Ovary (tissue), 9 donors: Measurements from ENCODE around the gene ITGB5. TPM values are rescaled to one million over a fixed set of nuclear protein-coding genes. Genes with fewer than 3 reads are reported as not detected.

Experiments used
- DNase-seq, 5 donors: peaks; one replicate each; pipeline ENCODE4 v3.0.0-alpha.2; 2019 to 2020
- H3K27ac ChIP-seq, 2 donors: fragments of 200-600 bp; one replicate each; pipeline versions ENCODE4 v1.5.1 to v1.8.0; 2019 to 2022
- H3K27me3 ChIP-seq: fragments of 200-600 bp; one replicate; pipeline ENCODE4 v1.8.0; 2022
- H3K36me3 ChIP-seq: fragments of 200-600 bp; sonication (generic); one replicate; pipeline ENCODE4 v1.5.1; 2019
- H3K4me1 ChIP-seq: one replicate; pipeline ENCODE4 v1.8.1; 2013; ENCODE audit warnings: mild to moderate bottlenecking, moderate library complexity; ENCODE audit not compliant: insufficient read depth
- H3K4me3 ChIP-seq: fragments of 200-600 bp; sonication (generic); one replicate; pipeline ENCODE4 v1.5.1; 2017
- H3K9me3 ChIP-seq, 2 donors: fragments of 200-600 bp in 1 of 2; sonication (generic) in 1 of 2; one replicate each; pipeline versions ENCODE4 v1.5.1 to v1.8.1; 2013 to 2019; ENCODE audit warnings: mild to moderate bottlenecking in 1 of 2, moderate library complexity in 1 of 2
- CTCF ChIP-seq, 3 donors: fragments of 450-650 bp in 2 of 3; fragments of 200-600 bp in 1 of 3; IDR thresholded peaks; one replicate each; pipeline versions ENCODE4 v1.5.1 to v1.8.0; 2016 to 2022; ENCODE audit warnings: antibody characterized with exemption in 3 of 3, mild to moderate bottlenecking in 1 of 3
- EP300 ChIP-seq: sonication (generic); formaldehyde crosslinking; IDR thresholded peaks from one replicate; pipeline ENCODE4 v1.6.1; 2017; ENCODE audit warnings: antibody characterized with exemption
- POLR2A ChIP-seq: fragments of 450-650 bp; IDR thresholded peaks from one replicate; pipeline ENCODE4 v1.6.1; 2017; ENCODE audit warnings: antibody characterized with exemption, mild to moderate bottlenecking, moderate library complexity
- WGBS, 3 donors: extraction: QIAGEN DNeasy Blood & Tissue Kit in 1 of 3; methylation state at CpG; one replicate each; pipeline versions ENCODE4 v1.1.5 to v1.1.7; 2013 to 2017; 5-methylcytosine and 5-hydroxymethylcytosine counted together
- intact Hi-C, 4 donors: fragments of 100-400 bp; cut with DNase I; formaldehyde crosslinking; loops; one replicate each; pipeline versions ENCODE4 v1.11.0 to v1.15.1; 2022 to 2023
- polyA plus RNA-seq, 2 donors: library from polyadenylated mRNA; stranded (reverse); fragments of 200-250 nt in 1 of 2; fragments of 350-450 nt in 1 of 2; fragmentation: Illumina TruSeq in 1 of 2; extraction: RNeasy Lipid Tissue Mini Kit (QIAGEN cat#74804) in 1 of 2; gene quantifications; one replicate each; pipeline ENCODE4 v1.2.3, GENCODE V29; 2013 to 2014
- total RNA-seq, 7 donors: library from RNA; depleted of rRNA in 2 of 7; stranded (reverse); fragments of >200 nt in 2 of 7; fragmentation: NEBNext Ultra II Directional in 3 of 7; extraction: Animal tissue kit (Norgen Biotek cat#: 25700) in 3 of 7; gene quantifications; one replicate each; pipeline versions ENCODE4 v1.1.0 to v1.2.4, GENCODE V29; 2016 to 2023
- donor health status: DM: no; HTN: no; CAD: no; lungs with moderate emphysema.
- donor health status: DM: no; HTN: no; CAD: no.
- donor health status: Bipolar disorder and iron deficiency.
- donor health status: DM: yes; HTN: yes; CAD: no.
- donor health status: DM: no; HTN: no; CAD: no.
- donor health status: DM: yes; HTN: yes; CAD: no.

The ITGB5 gene
- total and polyA plus RNA-seq, 9 donors = 31.0 to 109 (median 38.0) TPM

DNA sequence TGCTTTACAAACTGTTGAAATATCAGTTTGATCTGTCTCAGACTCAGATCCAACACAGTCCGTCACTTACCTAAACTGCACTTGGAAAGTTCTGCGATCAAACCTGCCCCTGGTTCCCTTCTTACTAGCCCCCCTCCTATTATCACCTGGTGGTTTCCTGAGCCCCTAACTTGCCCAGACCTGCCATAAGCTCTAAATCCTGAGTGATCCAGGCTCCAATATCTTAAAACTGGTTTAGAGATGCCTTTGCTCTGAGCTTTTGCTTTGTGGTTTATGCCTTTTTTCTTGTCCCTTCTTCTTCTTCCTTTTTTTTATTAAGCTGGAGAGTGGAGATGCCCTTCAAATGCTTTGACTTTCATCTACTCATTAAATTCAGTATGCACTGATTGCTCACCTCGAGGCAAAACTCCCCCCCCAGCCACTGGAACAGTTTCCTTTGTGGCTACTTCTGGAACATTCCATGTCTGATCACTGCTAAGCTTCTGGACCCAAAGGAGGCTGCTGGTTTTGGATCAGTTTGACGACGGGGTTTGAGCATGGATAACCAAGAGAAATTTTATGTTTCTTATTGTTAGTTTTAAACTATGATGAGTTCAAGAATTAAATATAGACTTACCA, 3.5 kb upstream of the ITGB5 start:
- intact Hi-C loops = no loop called here
- no peak overlapping the region for H3K27ac ChIP-seq

DNA sequence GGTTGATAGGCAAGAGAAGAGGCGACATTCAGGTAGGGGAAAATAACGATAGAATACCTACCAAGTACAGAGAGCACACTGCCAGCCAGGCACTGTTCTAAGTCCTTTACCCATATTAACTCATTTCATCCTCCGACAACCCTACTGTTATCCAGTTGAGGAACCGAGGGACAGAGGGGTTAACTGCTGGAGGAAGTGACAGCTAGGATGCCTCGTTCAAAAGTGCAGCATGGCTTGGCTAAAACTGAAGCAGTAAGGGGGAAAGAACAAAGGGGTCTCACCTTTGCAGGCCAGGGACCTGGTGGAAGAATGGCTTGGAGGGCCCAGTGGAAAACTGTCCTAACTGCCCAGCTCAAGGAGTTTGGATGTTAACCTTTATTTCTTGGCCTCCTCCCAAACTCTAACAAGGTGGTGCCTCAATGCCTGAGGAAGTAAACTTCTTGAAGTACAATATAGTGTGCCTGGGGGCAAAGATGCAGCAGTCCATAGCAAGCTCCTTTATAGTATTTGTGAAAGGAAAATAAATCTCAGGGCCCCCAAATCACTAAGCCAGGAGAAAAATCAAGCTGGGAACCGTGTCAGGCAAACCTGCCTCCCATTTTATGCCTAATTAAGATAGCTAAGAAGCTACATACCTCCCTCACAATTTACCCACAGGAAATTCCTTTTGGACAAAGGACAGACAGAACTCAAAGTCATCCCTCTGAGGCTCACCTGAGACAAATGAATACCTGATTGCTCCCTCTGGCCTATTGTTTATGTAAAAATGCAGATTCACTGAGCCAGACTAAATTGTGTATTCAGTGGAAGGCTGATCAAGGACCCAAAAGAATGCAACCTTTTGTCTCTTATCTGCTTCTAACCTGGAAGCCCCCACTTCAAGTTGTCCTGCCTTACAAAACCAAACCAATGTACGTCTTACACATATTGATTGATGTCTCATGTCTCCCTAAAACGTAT, 1.6 kb upstream of the ITGB5 start:
- no peak for TF ChIP-seq POLR2A
- TF ChIP-seq CTCF (IDR thresholded peaks at IDR 0.05) = no peak
- TF ChIP-seq EP300 = no peak
- H3K4me3 ChIP-seq = no peak overlapping the region
- intact Hi-C loops = loop anchor here in 3 of 4 donors (5.0 kb wide), 4 partner anchors 46 to 126 kb away; no protein-coding TSS in a partner anchor
- 81 to 85% (median 81%) methylated on average over 8 of the region's 8 CpGs for WGBS, 3 donors
- H3K4me1 ChIP-seq = peaks cover 4% of the 10 kb centered on the region
- no peaks in the 10 kb centered on the region for H3K27me3 ChIP-seq
- no peak for DNase-seq
- no peaks in the 10 kb centered on the region for H3K9me3 ChIP-seq
- no peak overlapping the region for H3K27ac ChIP-seq
- no peaks in the 10 kb centered on the region for H3K36me3 ChIP-seq

More for the DNA sequence above, 3.5 kb upstream of the ITGB5 start:
- no peak overlapping the region for H3K4me3 ChIP-seq
- DNase-seq = no peak
- TF ChIP-seq CTCF (IDR thresholded peaks at IDR 0.05) (no peak), POLR2A (no peak), EP300 (no peak)
- no peaks in the 10 kb centered on the region for H3K36me3 ChIP-seq
- WGBS, 3 donors = 84 to 88% (median 85%) methylated on average over 5 of the region's 5 CpGs
- H3K9me3 ChIP-seq = no peaks in the 10 kb centered on the region
- H3K27me3 ChIP-seq = no peaks in the 10 kb centered on the region
- H3K4me1 ChIP-seq = peaks cover 4% of the 10 kb centered on the region

- no peak overlapping the region for H3K27ac ChIP-seq
- intact Hi-C loops = loop anchor here in 3 of 4 donors (5.0 kb wide), 4 partner anchors 46 to 126 kb away; no protein-coding TSS in a partner anchor
- no peaks in the 10 kb centered on the region for H3K9me3 ChIP-seq
- peak overlapping the region; percentile 90 for H3K4me3 ChIP-seq
- H3K27me3 ChIP-seq = no peaks in the 10 kb centered on the region
- no peaks in the 10 kb centered on the region for H3K36me3 ChIP-seq
- no peak for DNase-seq
- WGBS, 3 donors = 86 to 88% (median 88%) methylated on average over 11 of the region's 11 CpGs
- TF ChIP-seq CTCF (IDR thresholded peaks at IDR 0.05) (no peak), POLR2A (no peak), EP300 (no peak)
- peaks cover 4% of the 10 kb centered on the region for H3K4me1 ChIP-seq
Measured at GRCh38 chr3:124887932-124888298, 750 bp upstream of the ITGB5 start.

DNA sequence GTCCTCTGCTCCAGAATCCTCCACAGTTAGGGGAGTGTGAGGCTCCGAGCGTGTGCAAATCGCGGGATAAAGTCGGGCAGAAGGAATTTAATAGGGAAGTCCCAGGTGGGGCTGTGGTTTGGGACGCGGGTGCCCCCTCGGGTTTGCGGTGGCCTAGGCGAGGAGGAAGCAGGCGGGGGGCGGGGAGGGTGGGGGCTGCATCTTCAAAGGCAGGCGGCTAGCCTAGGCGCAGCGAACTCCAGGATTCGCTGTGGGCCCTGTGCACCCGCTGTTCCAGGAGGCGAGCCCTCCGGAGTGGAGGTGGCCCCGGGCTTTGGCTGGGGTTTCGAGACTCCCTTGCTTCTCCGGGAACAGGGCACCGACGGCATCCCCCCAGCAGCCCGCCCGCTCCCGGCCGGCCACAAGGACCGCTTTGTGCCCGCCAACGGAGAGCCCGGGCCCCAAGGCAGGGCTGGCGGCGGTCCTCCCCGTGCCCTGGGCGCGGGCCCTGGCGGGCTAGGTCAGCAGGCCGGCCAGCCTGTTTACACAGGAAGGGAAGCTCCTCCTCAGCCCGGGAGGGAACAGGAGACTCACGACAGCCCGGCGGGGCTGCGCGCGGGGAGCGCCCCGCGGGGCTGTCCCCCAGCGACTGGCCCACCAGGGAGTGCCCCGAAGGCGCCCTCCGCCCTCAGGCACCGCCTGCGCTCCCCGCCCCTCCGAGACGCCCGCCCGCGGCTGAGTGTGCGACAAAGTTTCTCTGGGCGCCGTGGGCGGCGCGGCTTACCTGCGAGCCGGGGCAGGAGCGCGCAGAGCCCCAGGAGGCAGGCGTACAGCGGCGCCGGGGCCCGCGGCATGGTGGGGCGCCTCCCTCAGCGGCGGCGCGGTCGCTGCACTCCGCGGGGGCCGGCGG, 753 bp downstream of the ITGB5 start:
- no peaks in the 10 kb centered on the region for H3K9me3 ChIP-seq
- peak; percentile 20 to 59 (median 41) for DNase-seq
- peak overlapping the region; percentile 90 for H3K4me3 ChIP-seq
- 1 to 7% (median 1%) methylated on average over 32 to 87 of the region's 87 CpGs for WGBS, 3 donors
- no peaks in the 10 kb centered on the region for H3K36me3 ChIP-seq
- H3K4me1 ChIP-seq = peaks cover 4% of the 10 kb centered on the region
- H3K27ac ChIP-seq = peak overlapping the region; percentile 80 to 83
- TF ChIP-seq POLR2A (no peak), EP300 (no peak), CTCF (IDR thresholded peaks at IDR 0.05) (no peak)
- intact Hi-C loops = loop anchor here in 3 of 4 donors (5.0 kb wide), 4 partner anchors 44 to 124 kb away; no protein-coding TSS in a partner anchor
- H3K27me3 ChIP-seq = no peaks in the 10 kb centered on the region
